ENCODE data around the gene TRIM67. TPM values are rescaled to one million over a fixed set of nuclear protein-coding genes. Genes with fewer than 3 reads are reported as not detected.

Gene TRIM67
- total RNA-seq, 2 experiments from 2014 or later, result not detected

DNA sequence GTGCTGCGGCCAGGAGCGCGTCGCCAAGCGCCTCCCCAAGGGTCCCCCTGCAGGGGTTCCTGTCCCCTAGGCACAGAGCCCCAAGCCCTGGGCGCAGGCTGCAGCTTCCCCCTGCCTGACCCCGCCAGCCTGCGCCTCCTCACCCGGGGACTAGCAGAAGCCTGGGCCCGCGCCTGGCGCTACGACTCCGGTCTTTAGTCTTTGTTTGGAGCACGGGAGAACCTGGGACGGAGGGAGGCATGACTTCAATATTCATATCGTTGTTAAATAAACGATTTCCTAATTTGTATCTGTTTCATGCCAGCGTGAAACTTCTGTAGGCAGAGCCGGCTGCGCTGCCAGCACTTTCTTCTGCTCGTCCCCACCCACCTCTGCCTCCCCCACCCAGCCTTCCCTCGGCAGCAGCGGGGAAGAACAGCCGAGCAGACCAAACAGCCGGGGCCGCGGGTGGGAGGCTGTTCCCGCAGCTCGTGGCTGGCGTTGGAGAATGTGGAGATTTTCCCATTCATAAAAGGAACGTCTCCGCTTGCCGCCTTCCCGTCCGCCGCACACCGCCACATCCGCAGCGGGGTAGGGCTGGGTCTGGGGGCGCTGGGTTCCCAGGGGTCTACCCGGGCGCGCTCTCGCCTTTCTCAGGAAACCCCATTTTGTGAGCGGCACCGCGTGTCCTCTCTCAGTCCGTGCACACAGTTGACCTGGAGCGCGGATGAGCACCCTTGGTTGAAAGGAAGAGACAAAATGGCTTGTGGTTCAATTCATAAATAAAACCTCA, 777 bp upstream of the TRIM67 start:
- no peak for DNase-seq
- CTCF ChIA-PET, result interaction anchor here (0.6 to 0.7 kb wide), 2 partner anchors 238 to 1937 kb away, joined by 3 read pairs; no protein-coding TSS in a partner anchor
- no peaks in the 10 kb centered on the region for H3K36me3 Mint-ChIP-seq (ENCODE audit: low read depth)

DNA sequence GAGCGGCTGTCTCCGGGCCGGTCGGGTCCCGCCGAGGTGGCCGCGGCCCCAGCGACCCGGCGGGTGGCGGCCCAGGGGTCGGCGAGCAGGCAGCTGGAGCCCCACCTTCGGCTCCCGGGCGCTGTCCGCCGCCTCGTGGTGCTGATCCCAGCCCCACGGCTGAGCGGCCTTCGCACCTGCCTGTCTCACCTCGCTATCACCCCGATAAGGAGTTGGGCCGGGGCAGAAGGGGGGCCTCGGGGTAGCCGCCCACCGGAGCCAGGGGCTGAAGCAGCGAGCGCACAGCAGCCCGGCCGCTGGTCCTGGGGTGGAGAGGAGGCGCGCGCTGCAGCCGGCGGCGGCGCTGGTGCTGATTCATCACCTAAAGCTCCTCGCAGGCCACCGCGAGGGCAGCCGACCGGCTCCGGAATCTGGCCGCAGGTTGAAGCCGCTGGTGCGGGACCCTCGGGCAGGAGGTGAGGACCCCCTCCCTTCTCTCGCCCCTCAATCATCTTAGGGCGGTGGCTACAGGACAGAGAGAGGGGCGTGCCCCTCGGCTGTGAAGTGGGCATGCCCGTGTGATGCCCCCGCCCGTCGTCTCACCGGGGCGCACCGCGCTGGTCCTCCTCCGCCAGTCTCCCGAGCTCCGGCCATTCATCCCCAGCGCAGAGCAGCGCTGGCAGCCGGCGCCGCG, 575 bp downstream of the TRIM67 start:
- no peak overlapping the region for H3K4me3 Mint-ChIP-seq
- no peaks in the 10 kb centered on the region for H3K9me3 Mint-ChIP-seq
- ChIA-PET CTCF (interaction anchor here (1.8 kb wide), 1 partner anchor 8 kb away, joined by 5 read pairs; no protein-coding TSS in a partner anchor), POLR2A (no interaction called here)
- H3K36me3 Mint-ChIP-seq (ENCODE audit: low read depth), result no peaks in the 10 kb centered on the region
- peaks cover 64% of the 10 kb centered on the region for H3K27me3 Mint-ChIP-seq
- DNase-seq, result peak; percentile 21
- H3K27ac Mint-ChIP-seq, result no peak overlapping the region
- peaks cover 5% of the 10 kb centered on the region for H3K4me1 Mint-ChIP-seq

More for the DNA sequence above, 777 bp upstream of the TRIM67 start:
- H3K27ac Mint-ChIP-seq, result peak overlapping the region; percentile 25
- no peak overlapping the region for H3K4me3 Mint-ChIP-seq
- POLR2A ChIA-PET, result no interaction called here
- H3K4me1 Mint-ChIP-seq, result peaks cover 5% of the 10 kb centered on the region
- peaks cover 69% of the 10 kb centered on the region for H3K27me3 Mint-ChIP-seq
- no peaks in the 10 kb centered on the region for H3K9me3 Mint-ChIP-seq

DNA sequence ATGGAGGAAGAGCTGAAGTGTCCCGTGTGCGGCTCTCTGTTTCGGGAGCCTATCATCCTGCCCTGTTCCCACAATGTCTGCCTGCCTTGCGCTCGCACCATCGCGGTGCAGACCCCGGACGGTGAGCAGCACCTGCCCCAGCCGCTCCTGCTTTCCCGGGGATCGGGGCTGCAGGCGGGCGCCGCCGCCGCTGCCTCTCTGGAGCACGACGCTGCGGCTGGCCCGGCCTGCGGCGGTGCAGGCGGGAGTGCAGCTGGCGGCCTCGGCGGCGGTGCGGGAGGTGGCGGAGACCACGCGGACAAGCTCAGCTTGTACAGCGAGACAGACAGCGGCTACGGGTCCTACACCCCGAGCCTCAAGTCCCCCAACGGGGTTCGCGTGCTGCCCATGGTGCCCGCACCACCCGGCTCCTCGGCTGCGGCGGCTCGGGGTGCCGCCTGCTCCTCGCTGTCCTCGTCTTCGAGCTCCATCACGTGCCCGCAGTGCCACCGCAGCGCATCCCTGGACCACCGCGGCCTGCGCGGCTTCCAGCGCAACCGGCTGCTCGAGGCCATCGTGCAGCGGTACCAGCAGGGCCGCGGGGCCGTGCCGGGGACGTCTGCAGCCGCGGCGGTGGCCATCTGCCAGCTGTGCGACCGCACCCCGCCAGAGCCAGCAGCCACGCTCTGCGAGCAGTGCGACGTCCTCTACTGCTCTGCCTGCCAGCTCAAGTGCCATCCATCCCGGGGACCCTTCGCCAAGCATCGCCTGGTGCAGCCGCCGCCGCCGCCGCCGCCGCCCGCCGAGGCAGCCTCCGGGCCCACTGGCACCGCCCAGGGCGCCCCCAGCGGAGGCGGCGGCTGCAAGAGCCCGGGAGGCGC, 1.3 kb downstream of the TRIM67 start:
- no peaks in the 10 kb centered on the region for H3K9me3 Mint-ChIP-seq
- DNase-seq, result no peak
- H3K4me1 Mint-ChIP-seq, result peaks cover 5% of the 10 kb centered on the region
- H3K27ac Mint-ChIP-seq, result no peak overlapping the region
- POLR2A ChIA-PET, result no interaction called here
- H3K4me3 Mint-ChIP-seq, result no peak overlapping the region
- CTCF ChIA-PET, result interaction anchor here (1.8 kb wide), 1 partner anchor 9 kb away, joined by 5 read pairs; no protein-coding TSS in a partner anchor
- H3K27me3 Mint-ChIP-seq, result peaks cover 66% of the 10 kb centered on the region
- H3K36me3 Mint-ChIP-seq (ENCODE audit: low read depth), result no peaks in the 10 kb centered on the region

DNA sequence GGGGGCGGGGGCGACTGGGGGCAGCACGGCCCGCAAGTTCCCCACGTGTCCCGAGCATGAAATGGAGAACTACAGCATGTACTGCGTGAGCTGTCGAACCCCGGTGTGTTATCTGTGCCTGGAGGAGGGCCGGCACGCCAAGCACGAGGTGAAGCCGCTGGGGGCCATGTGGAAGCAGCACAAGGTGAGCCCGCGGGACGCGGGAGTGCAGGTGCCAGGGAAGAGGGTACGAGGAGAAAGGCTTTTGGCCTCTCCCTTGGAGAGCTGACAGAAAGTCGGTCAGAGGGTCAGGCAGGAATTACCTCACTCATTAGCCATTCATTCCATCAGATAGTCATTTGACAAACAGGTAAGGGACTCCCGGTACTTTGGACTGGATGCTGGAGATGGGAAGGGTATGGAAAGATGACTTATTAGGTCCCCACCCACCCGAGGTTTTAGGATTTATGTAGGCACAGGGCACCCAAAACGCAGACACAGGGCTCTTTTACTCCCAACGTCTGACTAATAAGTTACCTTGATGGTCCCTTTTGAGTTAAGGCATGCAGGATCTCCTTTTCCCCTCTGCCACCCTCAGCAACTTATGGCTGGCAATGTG, 2.1 kb downstream of the TRIM67 start:
- Mint-ChIP-seq H3K27ac (peak overlapping the region; percentile 46), H3K9me3 (no peaks in the 10 kb centered on the region), H3K4me3 (no peak overlapping the region), H3K4me1 (peaks cover 5% of the 10 kb centered on the region), H3K36me3 (ENCODE audit: low read depth) (no peaks in the 10 kb centered on the region), H3K27me3 (peaks cover 62% of the 10 kb centered on the region)
- ChIA-PET POLR2A (no interaction called here), CTCF (interaction anchor here (1.8 kb wide), 1 partner anchor 10 kb away, joined by 5 read pairs; no protein-coding TSS in a partner anchor)
- DNase-seq, result no peak

DNA sequence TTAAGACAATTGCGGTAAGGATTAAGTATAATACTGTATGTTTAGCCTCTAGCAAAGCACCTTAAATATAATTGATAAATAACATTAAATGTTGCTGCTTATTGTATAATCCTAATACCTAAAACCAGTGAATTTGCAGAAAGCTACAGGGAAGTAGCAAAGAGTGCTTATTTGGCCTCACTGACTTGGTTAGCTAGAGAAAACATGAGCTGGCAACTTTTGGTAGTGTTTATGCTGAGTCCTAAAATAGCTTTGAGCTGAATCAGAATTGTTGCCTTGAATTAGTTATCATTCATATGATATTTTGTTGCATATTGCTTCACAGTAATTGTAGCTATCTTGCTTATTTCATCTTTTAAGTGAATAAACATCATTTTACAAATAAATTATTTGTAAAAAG, 3.5 kb downstream of the TRIM67 start:
- Mint-ChIP-seq H3K4me3 (no peak overlapping the region), H3K4me1 (peaks cover 5% of the 10 kb centered on the region), H3K36me3 (ENCODE audit: low read depth) (no peaks in the 10 kb centered on the region), H3K9me3 (no peaks in the 10 kb centered on the region), H3K27ac (no peak overlapping the region), H3K27me3 (peaks cover 48% of the 10 kb centered on the region)
- POLR2A ChIA-PET, result no interaction called here
- no peak for DNase-seq
- CTCF ChIA-PET, result interaction anchor here (1.1 kb wide), 1 partner anchor 10 kb away, joined by 3 read pairs; no protein-coding TSS in a partner anchor

DNA sequence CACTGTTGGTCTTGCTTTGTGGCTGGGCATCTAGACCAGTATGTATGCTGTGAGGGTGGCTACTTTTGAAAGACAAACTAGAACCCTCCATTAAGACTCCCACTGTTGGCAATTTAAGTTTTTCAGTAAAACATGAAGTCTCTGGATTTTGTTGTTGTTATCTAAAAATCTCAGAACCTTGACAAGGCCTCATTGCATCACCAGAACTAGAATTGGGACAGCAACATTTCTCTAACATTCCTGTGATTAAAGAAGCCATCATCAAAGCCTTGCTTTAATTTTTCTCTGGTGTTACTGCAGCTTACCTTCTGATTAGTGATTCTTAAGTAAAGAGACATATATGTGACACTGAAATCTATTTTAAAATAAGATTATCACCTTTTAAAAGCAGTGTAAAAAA, 4.5 kb downstream of the TRIM67 start:
- peaks cover 2% of the 10 kb centered on the region for H3K4me1 Mint-ChIP-seq
- H3K4me3 Mint-ChIP-seq, result no peak overlapping the region
- ChIA-PET POLR2A (no interaction called here), CTCF (interaction anchor here (1.1 kb wide), 1 partner anchor 9 kb away, joined by 3 read pairs; no protein-coding TSS in a partner anchor)
- H3K36me3 Mint-ChIP-seq (ENCODE audit: low read depth), result no peaks in the 10 kb centered on the region
- H3K27me3 Mint-ChIP-seq, result peaks cover 39% of the 10 kb centered on the region
- no peaks in the 10 kb centered on the region for H3K9me3 Mint-ChIP-seq
- no peak for DNase-seq
- H3K27ac Mint-ChIP-seq, result no peak overlapping the region

DNA sequence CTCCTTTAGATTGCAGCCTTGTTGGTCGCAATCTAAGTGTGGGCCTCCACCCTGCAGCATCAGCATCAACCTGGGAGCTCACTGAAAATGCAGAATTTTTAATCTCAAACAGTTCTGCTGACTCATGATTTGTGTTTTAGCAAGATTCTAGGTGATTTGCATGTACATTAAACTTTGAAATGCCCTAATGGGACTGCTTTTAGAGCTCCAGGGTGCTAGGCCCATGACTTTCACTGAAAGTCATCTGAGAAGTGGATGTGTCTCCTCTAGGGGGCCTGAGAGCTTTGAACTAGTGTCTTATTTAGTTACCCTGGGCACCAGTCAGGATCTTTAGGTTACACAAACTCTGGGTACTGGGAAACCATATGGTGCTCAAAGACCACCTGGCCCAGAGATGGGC, 9.0 kb downstream of the TRIM67 start:
- no peaks in the 10 kb centered on the region for H3K36me3 Mint-ChIP-seq (ENCODE audit: low read depth)
- CTCF ChIA-PET, result interaction anchor here (1.5 kb wide), 1 partner anchor 39 kb away, joined by 3 read pairs; no protein-coding TSS in a partner anchor
- no peak overlapping the region for H3K27ac Mint-ChIP-seq
- POLR2A ChIA-PET, result no interaction called here
- peaks cover 26% of the 10 kb centered on the region for H3K27me3 Mint-ChIP-seq
- H3K9me3 Mint-ChIP-seq, result no peaks in the 10 kb centered on the region
- DNase-seq, result no peak
- H3K4me3 Mint-ChIP-seq, result no peak overlapping the region
- H3K4me1 Mint-ChIP-seq, result no peaks in the 10 kb centered on the region

DNA sequence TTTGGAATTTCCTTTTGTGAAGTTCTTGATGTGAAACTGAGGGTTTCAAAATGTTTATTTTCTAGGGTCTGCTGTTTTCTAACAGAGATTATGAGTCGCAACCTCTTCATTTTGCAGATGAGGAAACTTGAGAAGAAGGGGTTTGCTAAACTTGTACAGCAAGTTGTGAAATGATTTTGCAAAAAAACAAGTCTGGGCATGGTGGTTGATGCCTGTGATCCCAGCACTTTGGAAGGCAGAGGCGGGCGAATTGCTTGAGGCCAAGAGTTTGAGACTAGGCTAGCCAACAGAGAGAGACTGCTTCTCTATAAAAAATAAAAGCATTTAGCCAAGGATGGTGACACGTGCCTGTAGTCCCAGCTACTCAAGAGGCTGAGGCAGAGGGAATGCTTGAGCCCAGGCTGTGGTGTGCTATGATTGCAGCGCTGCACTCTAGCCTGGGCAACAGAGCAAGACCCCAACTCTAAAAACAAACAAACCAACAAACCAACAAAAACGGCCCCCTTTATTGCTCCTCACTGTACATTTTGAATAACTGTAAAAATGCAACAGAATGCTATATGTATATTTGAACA, 9.9 kb downstream of the TRIM67 start:
- ChIA-PET CTCF (no interaction called here), POLR2A (interaction anchor here (0.6 kb wide), 1 partner anchor 30 kb away, joined by 3 read pairs; no protein-coding TSS in a partner anchor)
- Mint-ChIP-seq H3K27ac (no peak overlapping the region), H3K4me3 (no peak overlapping the region), H3K9me3 (no peaks in the 10 kb centered on the region), H3K4me1 (no peaks in the 10 kb centered on the region), H3K27me3 (peaks cover 26% of the 10 kb centered on the region), H3K36me3 (ENCODE audit: low read depth) (no peaks in the 10 kb centered on the region)
- DNase-seq, result no peak

DNA sequence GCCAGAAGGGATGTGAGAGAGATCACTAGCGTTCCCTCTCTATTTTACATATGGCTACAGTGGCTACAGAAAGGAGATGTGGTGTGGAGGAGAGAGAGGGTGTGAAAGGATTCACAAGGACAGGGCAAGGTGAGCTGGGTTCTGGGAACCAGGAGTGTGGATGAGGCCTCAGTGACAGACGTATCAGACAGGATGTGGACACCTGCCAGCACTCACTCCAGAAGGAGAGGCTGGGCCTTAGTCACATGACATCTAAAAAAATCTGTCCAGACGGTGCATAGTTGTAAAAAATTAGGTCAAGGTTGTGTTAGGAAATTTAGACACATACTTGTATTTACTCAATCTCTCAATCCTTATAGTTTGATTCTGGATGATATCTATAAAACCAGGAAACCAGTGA, 10.6 kb downstream of the TRIM67 start:
- CTCF ChIA-PET, result no interaction called here
- Mint-ChIP-seq H3K27me3 (peaks cover 28% of the 10 kb centered on the region), H3K9me3 (no peaks in the 10 kb centered on the region), H3K36me3 (ENCODE audit: low read depth) (no peaks in the 10 kb centered on the region), H3K4me3 (no peak overlapping the region), H3K4me1 (no peaks in the 10 kb centered on the region), H3K27ac (no peak overlapping the region)
- POLR2A ChIA-PET, result no interaction called here
- DNase-seq, result no peak

DNA sequence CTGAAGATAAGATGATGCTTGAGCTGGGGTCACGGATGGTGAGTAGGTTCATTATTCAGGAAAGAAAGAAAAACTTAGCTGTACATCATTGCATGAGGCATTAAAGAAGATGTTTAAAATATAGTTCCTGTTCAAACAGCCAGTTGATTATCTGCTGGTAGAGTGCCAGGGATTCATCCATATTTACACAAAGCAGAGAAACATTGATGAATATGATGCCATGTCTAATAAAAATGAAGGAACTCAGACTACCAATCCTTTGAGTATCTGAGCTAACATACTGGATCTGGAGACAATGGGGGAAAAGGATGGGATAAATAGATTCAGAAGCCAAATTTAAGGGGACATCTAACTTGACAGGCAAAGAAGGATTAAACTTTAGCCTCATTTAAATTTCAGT, 14.6 kb downstream of the TRIM67 start:
- peaks cover 40% of the 10 kb centered on the region for H3K27me3 Mint-ChIP-seq
- H3K27ac Mint-ChIP-seq, result no peak overlapping the region
- no peaks in the 10 kb centered on the region for H3K9me3 Mint-ChIP-seq
- no peak overlapping the region for H3K4me3 Mint-ChIP-seq
- no peak for DNase-seq
- CTCF ChIA-PET, result interaction anchor here (1.4 kb wide), 1 partner anchor 34 kb away, joined by 4 read pairs; no protein-coding TSS in a partner anchor
- no peaks in the 10 kb centered on the region for H3K4me1 Mint-ChIP-seq
- POLR2A ChIA-PET, result no interaction called here
- no peaks in the 10 kb centered on the region for H3K36me3 Mint-ChIP-seq (ENCODE audit: low read depth)

DNA sequence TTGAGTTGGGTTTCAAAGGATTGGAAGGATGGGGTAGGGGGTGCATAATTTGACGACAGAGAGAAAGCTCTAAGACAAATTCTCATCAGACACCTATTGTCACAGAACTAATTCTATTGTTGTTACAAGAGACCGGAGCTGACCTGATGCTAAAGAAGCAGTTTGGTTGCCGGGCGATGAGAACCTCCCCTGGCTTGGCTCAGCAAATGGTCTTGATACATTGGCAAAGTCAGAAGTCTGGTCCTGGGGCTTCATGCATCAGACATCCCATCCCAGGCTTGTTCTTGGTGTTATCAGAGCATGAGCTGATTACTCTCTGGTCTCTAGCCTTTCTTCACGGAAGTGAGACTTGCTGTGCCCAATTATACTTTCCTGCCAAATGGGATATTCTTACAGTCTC, 15.4 kb downstream of the TRIM67 start:
- H3K36me3 Mint-ChIP-seq (ENCODE audit: low read depth), result no peaks in the 10 kb centered on the region

DNA sequence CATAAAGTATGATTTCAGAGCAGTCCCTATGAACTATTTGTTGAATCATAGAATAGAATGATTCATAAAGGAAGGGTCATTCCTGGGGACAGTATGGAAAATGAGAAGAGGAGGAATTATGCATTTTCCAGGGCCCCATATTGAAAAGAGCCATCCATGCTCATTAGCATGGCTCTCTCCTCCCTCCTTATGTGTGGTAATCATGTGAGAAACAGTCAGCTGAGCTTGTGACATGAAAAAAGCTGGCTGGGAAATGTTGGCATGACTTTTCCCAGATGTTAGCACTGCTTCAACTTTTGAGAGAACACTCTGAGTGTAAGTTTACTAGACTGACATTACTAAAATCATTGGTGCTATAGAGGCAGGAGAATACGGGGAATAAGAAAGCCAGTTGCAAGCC, 16.1 kb downstream of the TRIM67 start:
- no peak for DNase-seq
- H3K9me3 Mint-ChIP-seq, result no peaks in the 10 kb centered on the region
- no peak overlapping the region for H3K4me3 Mint-ChIP-seq
- ChIA-PET CTCF (no interaction called here), POLR2A (interaction anchor here (0.7 kb wide), 1 partner anchor 16 kb away, joined by 3 read pairs; no protein-coding TSS in a partner anchor)
- H3K4me1 Mint-ChIP-seq, result no peaks in the 10 kb centered on the region
- peaks cover 40% of the 10 kb centered on the region for H3K27me3 Mint-ChIP-seq
- H3K27ac Mint-ChIP-seq, result no peak overlapping the region
- H3K36me3 Mint-ChIP-seq (ENCODE audit: low read depth), result no peaks in the 10 kb centered on the region

More for the DNA sequence above, 15.4 kb downstream of the TRIM67 start:
- Mint-ChIP-seq H3K27me3 (peaks cover 40% of the 10 kb centered on the region), H3K27ac (no peak overlapping the region), H3K4me3 (no peak overlapping the region), H3K4me1 (no peaks in the 10 kb centered on the region), H3K9me3 (no peaks in the 10 kb centered on the region)
- CTCF ChIA-PET, result interaction anchor here (1.4 kb wide), 1 partner anchor 33 kb away, joined by 4 read pairs; no protein-coding TSS in a partner anchor
- POLR2A ChIA-PET, result interaction anchor here (0.7 kb wide), 1 partner anchor 17 kb away, joined by 3 read pairs; no protein-coding TSS in a partner anchor
- no peak for DNase-seq

Measured in activated CD4-positive, alpha-beta T cell treated with anti-CD3 and anti-CD28 coated beads, Interleukin-2, amount 10 ng/mL, durations not matched to agents 7 days and 5 days (primary cell).